Breast epithelium (tissue), 4 donors: ENCODE data around the gene IGF2BP2. TPM values are rescaled to one million over a fixed set of nuclear protein-coding genes. Genes with fewer than 3 reads are reported as not detected.
"Not testable (repeated sequence)": the region's sequence is repeated elsewhere in the genome, so short reads cannot be mapped to it uniquely, and the experiment has no call there.

ENCODE experiments used
- DNase-seq, 2 donors: peaks; one replicate each; pipeline ENCODE4 v3.0.0-alpha.2; 2019; ENCODE audit warnings: low spot score in 2 of 2
- H3K27ac ChIP-seq, 2 donors: fragments of 200-600 bp; sonication (generic) in 1 of 2; one replicate each; pipeline ENCODE4 v1.5.1; 2016 to 2019; ENCODE audit warnings: mild to moderate bottlenecking in 1 of 2
- H3K27me3 ChIP-seq, 2 donors: fragments of 200-600 bp; sonication (generic) in 1 of 2; one replicate each; pipeline versions ENCODE4 v1.5.1 to v1.6.0; 2017 to 2019; ENCODE audit warnings: control low read depth in 1 of 2, mild to moderate bottlenecking in 1 of 2
- H3K36me3 ChIP-seq: fragments of 200-600 bp; one replicate; pipeline ENCODE4 v1.5.1; 2019
- H3K4me1 ChIP-seq, 2 donors: fragments of 200-600 bp; sonication (generic); one replicate each; pipeline ENCODE4 v1.5.1; 2016 to 2019; ENCODE audit warnings: control low read depth in 1 of 2
- H3K4me3 ChIP-seq, 3 donors: fragments of 200-600 bp; sonication (generic); 1 replicate in 2 of 3; 2 replicates in 1 of 3; pipeline ENCODE4 v1.5.1; 2016 to 2019; ENCODE audit warnings: mild to moderate bottlenecking in 3 of 3, moderate library complexity in 2 of 3
- H3K9me3 ChIP-seq, 2 donors: fragments of 200-600 bp; sonication (generic) in 1 of 2; one replicate each; pipeline ENCODE4 v1.5.1; 2016 to 2019; ENCODE audit warnings: control low read depth in 1 of 2
- CTCF ChIP-seq, 3 donors: fragments of 450-650 bp; IDR thresholded peaks; one replicate each; pipeline ENCODE4 v1.5.1; 2016 to 2017; ENCODE audit warnings: antibody characterized with exemption in 3 of 3, mild to moderate bottlenecking in 3 of 3, moderate library complexity in 3 of 3
- POLR2A ChIP-seq: fragments of 450-650 bp; IDR thresholded peaks from one replicate; pipeline ENCODE4 v1.6.1; 2016; ENCODE audit warnings: antibody characterized with exemption, mild to moderate bottlenecking, moderate library complexity
- POLR2AphosphoS5 ChIP-seq, 3 donors: sonication (generic); formaldehyde crosslinking; IDR thresholded peaks; one replicate each; pipeline ENCODE4 v1.6.1; 2017; ENCODE audit warnings: antibody characterized with exemption in 3 of 3
- intact Hi-C: fragments of 100-400 bp; cut with DNase I; formaldehyde crosslinking; loops from one replicate; pipeline ENCODE4 v1.15.1; 2023; ENCODE audit warnings: low total_unique reads
- total RNA-seq, 3 donors: library from RNA; depleted of rRNA; stranded (reverse); fragments of >200 nt; gene quantifications; one replicate each; pipeline ENCODE4 v1.1.0, GENCODE V29; 2016

The IGF2BP2 gene
- total RNA-seq, 3 donors from 2014 or later: 4.9 to 27.5 (median 23.8) TPM

GRCh38 chr3:185647880-185648210 lies 177.0 kb downstream of the IGF2BP2 start:
- DNase-seq: no peak
- Histone ChIP-seq H3K4me1 (no peaks in the 10 kb centered on the region), H3K36me3 (no peaks in the 10 kb centered on the region), H3K27me3 (no peaks in the 10 kb centered on the region), H3K9me3 (no peaks in the 10 kb centered on the region), H3K4me3 (no peak overlapping the region), H3K27ac (no peak overlapping the region)
- TF ChIP-seq POLR2AphosphoS5 (IDR thresholded peaks at IDR 0.05): no peak
- TF ChIP-seq CTCF (IDR thresholded peaks at IDR 0.05): no peak
- TF ChIP-seq POLR2A: no peak
- intact Hi-C loops: no loop called here

GRCh38 chr3:185647134-185647879 lies 177.5 kb downstream of the IGF2BP2 start:
- Histone ChIP-seq H3K9me3 (no peaks in the 10 kb centered on the region), H3K4me1 (no peaks in the 10 kb centered on the region), H3K36me3 (no peaks in the 10 kb centered on the region), H3K4me3 (no peak overlapping the region), H3K27me3 (no peaks in the 10 kb centered on the region), H3K27ac (no peak overlapping the region)
- no peak for TF ChIP-seq POLR2A
- TF ChIP-seq CTCF (IDR thresholded peaks at IDR 0.05): no peak
- TF ChIP-seq POLR2AphosphoS5 (IDR thresholded peaks at IDR 0.05): no peak
- DNase-seq: no peak
- intact Hi-C loops: no loop called here

GRCh38 chr3:185646382-185647133 lies 178.3 kb downstream of the IGF2BP2 start:
- Histone ChIP-seq H3K27ac (no peak overlapping the region), H3K4me3 (no peak overlapping the region), H3K27me3 (no peaks in the 10 kb centered on the region), H3K4me1 (no peaks in the 10 kb centered on the region), H3K36me3 (no peaks in the 10 kb centered on the region), H3K9me3 (no peaks in the 10 kb centered on the region)
- intact Hi-C loops: no loop called here
- TF ChIP-seq CTCF (IDR thresholded peaks at IDR 0.05): no peak
- TF ChIP-seq POLR2A: no peak
- no peak for TF ChIP-seq POLR2AphosphoS5 (IDR thresholded peaks at IDR 0.05)
- no peak for DNase-seq

- H3K9me3 ChIP-seq: no peaks in the 10 kb centered on the region
- peak overlapping the region in 2 of 3 donors; percentile 8 to 25 for H3K4me3 ChIP-seq
- DNase-seq: no peak
- H3K27me3 ChIP-seq: no peaks in the 10 kb centered on the region
- intact Hi-C loops: no loop called here
- TF ChIP-seq POLR2AphosphoS5 (IDR thresholded peaks at IDR 0.05) (no peak), CTCF (IDR thresholded peaks at IDR 0.05) (no peak), POLR2A (no peak)
- H3K4me1 ChIP-seq: no peaks in the 10 kb centered on the region
- H3K27ac ChIP-seq: no peak overlapping the region
- H3K36me3 ChIP-seq: no peaks in the 10 kb centered on the region
Measured at GRCh38 chr3:185645596-185646381, 179.1 kb downstream of the IGF2BP2 start.

- H3K4me1 ChIP-seq, DNase-seq, intact Hi-C loops, H3K36me3 ChIP-seq, H3K9me3 ChIP-seq, H3K27me3 ChIP-seq, H3K27ac ChIP-seq: not testable (repeated sequence)
- H3K4me3 ChIP-seq: peak overlapping the region in 1 of 3 donors; percentile 8
Measured at GRCh38 chr3:185645191-185645590, 179.7 kb downstream of the IGF2BP2 start.
